ENCODE data around the gene LRRC19. TPM values are rescaled to one million over a fixed set of nuclear protein-coding genes. Genes with fewer than 3 reads are reported as not detected.

Gene LRRC19
- total RNA-seq, 1 experiment from 2014 or later, result not detected

DNA sequence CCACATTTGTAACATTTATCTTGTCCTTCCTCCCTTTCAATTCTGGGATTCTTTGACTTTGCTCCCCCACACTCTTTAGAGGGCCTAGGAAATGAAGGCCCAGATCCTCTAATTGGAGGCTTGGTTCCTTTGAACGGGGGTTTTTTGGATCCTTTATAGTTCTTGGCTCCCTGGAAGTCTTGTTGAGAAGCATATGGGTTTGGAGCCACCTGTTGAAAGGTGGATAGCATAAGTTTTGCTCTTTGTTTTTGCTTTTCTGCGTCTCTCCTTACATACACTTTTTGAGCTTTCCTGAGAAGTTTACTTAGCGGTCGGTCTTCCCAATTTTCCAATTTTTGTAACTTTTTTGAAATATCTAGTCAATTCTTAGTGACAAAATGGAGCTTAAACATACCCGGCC, 31.5 kb downstream of the LRRC19 start:
- no peaks in the 10 kb centered on the region for H3K4me1 ChIP-seq (ENCODE audit: control insufficient read depth, insufficient read depth, low read length)
- ATAC-seq, result no peak
- no peaks in the 10 kb centered on the region for H3K36me3 ChIP-seq (ENCODE audit: control insufficient read depth, insufficient read depth, low read length)
- CTCF ChIA-PET, result no interaction called here
- in situ Hi-C loops (cut with HindIII; ENCODE audit: low pct_unique_long_range_greater_than_20kb, low sequenced_read_pairs), result no loop called here
- H3K27ac ChIP-seq (ENCODE audit: low read length), result no peak overlapping the region
- BruUV-seq (replicated peaks), result no TSS peak
- TF ChIP-seq, protein P1, sequence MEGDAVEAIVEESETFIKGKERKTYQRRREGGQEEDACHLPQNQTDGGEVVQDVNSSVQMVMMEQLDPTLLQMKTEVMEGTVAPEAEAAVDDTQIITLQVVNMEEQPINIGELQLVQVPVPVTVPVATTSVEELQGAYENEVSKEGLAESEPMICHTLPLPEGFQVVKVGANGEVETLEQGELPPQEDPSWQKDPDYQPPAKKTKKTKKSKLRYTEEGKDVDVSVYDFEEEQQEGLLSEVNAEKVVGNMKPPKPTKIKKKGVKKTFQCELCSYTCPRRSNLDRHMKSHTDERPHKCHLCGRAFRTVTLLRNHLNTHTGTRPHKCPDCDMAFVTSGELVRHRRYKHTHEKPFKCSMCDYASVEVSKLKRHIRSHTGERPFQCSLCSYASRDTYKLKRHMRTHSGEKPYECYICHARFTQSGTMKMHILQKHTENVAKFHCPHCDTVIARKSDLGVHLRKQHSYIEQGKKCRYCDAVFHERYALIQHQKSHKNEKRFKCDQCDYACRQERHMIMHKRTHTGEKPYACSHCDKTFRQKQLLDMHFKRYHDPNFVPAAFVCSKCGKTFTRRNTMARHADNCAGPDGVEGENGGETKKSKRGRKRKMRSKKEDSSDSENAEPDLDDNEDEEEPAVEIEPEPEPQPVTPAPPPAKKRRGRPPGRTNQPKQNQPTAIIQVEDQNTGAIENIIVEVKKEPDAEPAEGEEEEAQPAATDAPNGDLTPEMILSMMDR (IDR thresholded peaks at IDR 0.05), result no peak
- H3K9me3 ChIP-seq (ENCODE audit: control insufficient read depth, insufficient read depth, low read depth, low read length), result no peaks in the 10 kb centered on the region
- no peaks in the 10 kb centered on the region for H3K27me3 ChIP-seq (ENCODE audit: control insufficient read depth, insufficient read depth, low read length)
- intact Hi-C loops (cut with micrococcal nuclease; ENCODE audit: unreplicated experiment), result loop anchor here (10.0 kb wide), 1 partner anchor 229 kb away; no protein-coding TSS in a partner anchor
- POLR2A ChIA-PET, result no interaction called here
- DNase-seq (ENCODE audit: low read depth, low spot score), result no peak
- no peak overlapping the region for H3K4me3 ChIP-seq (ENCODE audit: low read depth in 2 of 2, low read length in 2 of 2)

GRCh38 chr9:26971721-26972120, 33.8 kb downstream of the LRRC19 start:
- in situ Hi-C loops (cut with HindIII; ENCODE audit: low pct_unique_long_range_greater_than_20kb, low sequenced_read_pairs) (no loop called here), intact Hi-C loops (cut with micrococcal nuclease; ENCODE audit: unreplicated experiment) (loop anchor here (10.0 kb wide), 1 partner anchor 227 kb away; no protein-coding TSS in a partner anchor)
- H3K27ac ChIP-seq (ENCODE audit: low read length), result no peak overlapping the region
- TF ChIP-seq SIN3A (IDR thresholded peaks at IDR 0.05; ENCODE audit: borderline replicate concordance, insufficient read depth, low read depth, low read length), result no peak
- TF ChIP-seq, protein P1 (IDR thresholded peaks at IDR 0.05), result no peak
- no peak for TF ChIP-seq TCF7L2 (IDR thresholded peaks at IDR 0.05; ENCODE audit: low read depth, low read length)
- no peak for TF ChIP-seq REST (IDR thresholded peaks at IDR 0.05; ENCODE audit: insufficient read depth in 1 of 2, low read depth in 2 of 2, low read length in 1 of 2)
- no peak for TF ChIP-seq POLR2AphosphoS5 (IDR thresholded peaks at IDR 0.05; ENCODE audit: low read depth, low read length)
- no peak for ATAC-seq
- H3K36me3 ChIP-seq (ENCODE audit: control insufficient read depth, insufficient read depth, low read length), result no peaks in the 10 kb centered on the region
- ChIA-PET CTCF (no interaction called here), POLR2A (no interaction called here)
- no peaks in the 10 kb centered on the region for H3K4me1 ChIP-seq (ENCODE audit: control insufficient read depth, insufficient read depth, low read length)
- no TSS peak for BruUV-seq (replicated peaks)
- H3K27me3 ChIP-seq (ENCODE audit: control insufficient read depth, insufficient read depth, low read length), result no peaks in the 10 kb centered on the region
- no peak overlapping the region for H3K4me3 ChIP-seq (ENCODE audit: low read depth in 2 of 2, low read length in 2 of 2)
- DNase-seq (ENCODE audit: low read depth, low spot score), result no peak
- no peaks in the 10 kb centered on the region for H3K9me3 ChIP-seq (ENCODE audit: control insufficient read depth, insufficient read depth, low read depth, low read length)

- DNase-seq (ENCODE audit: low read depth, low spot score) (no peak), ATAC-seq (no peak; the same call in 1 of the 2 replicates)
- BruUV-seq (replicated peaks), result TSS peak; percentile 79
- Histone ChIP-seq H3K9me3 (ENCODE audit: control insufficient read depth, insufficient read depth, low read depth, low read length) (no peaks in the 10 kb centered on the region), H3K36me3 (ENCODE audit: control insufficient read depth, insufficient read depth, low read length) (no peaks in the 10 kb centered on the region), H3K4me1 (ENCODE audit: control insufficient read depth, insufficient read depth, low read length) (no peaks in the 10 kb centered on the region), H3K27me3 (ENCODE audit: control insufficient read depth, insufficient read depth, low read length) (no peaks in the 10 kb centered on the region), H3K4me3 (ENCODE audit: low read depth in 2 of 2, low read length in 2 of 2) (peak overlapping the region; percentile 55 to 68), H3K27ac (ENCODE audit: low read length) (peak overlapping the region; percentile 80)
- TF ChIP-seq SIN3A (IDR thresholded peaks at IDR 0.05; ENCODE audit: borderline replicate concordance, insufficient read depth, low read depth, low read length) (no peak), TCF7L2 (IDR thresholded peaks at IDR 0.05; ENCODE audit: low read depth, low read length) (no peak), POLR2AphosphoS5 (IDR thresholded peaks at IDR 0.05; ENCODE audit: low read depth, low read length) (no peak), REST (IDR thresholded peaks at IDR 0.05; ENCODE audit: insufficient read depth in 1 of 2, low read depth in 2 of 2, low read length in 1 of 2) (no peak)
- TF ChIP-seq, protein P1 (IDR thresholded peaks at IDR 0.05), result no peak
- in situ Hi-C loops (cut with HindIII; ENCODE audit: low pct_unique_long_range_greater_than_20kb, low sequenced_read_pairs), result no loop called here
- ChIA-PET CTCF (no interaction called here), POLR2A (no interaction called here)
- intact Hi-C loops (cut with micrococcal nuclease; ENCODE audit: unreplicated experiment), result no loop called here
Measured at GRCh38 chr9:26956860-26957233, 48.6 kb downstream of the LRRC19 start.

Data from Panc1 (cell line).